Epithelial cell of esophagus (primary cell): ENCODE measurements around the gene RASA1.

ENCODE experiments used
- DNase-seq: peaks from one replicate; pipeline ENCODE4 v3.0.0; 2010; ENCODE audit warnings: low read depth
- H3K4me3 ChIP-seq: 2 replicates; pipeline ENCODE4 v1.5.1; 2011; ENCODE audit warnings: mild to moderate bottlenecking, low read length, control low read depth
- CTCF ChIP-seq: IDR thresholded peaks from 2 replicates; pipeline ENCODE4 v1.5.1; 2011; ENCODE audit warnings: low read depth, mild to moderate bottlenecking, low read length, control low read depth, inconsistent platforms; ENCODE audit not compliant: insufficient read depth; ENCODE audit errors: missing control alignments

Gene RASA1

GRCh38 chr5:87267574-87268125 lies at the start of gene RASA1:
TSS of gene RASA1 (plus strand) at chr5:87267883. CDS start at chr5:87268452, 569 bp downstream.
- TF ChIP-seq CTCF = no peak
- DNase-seq = peak; percentile 95
- H3K4me3 ChIP-seq = peak within 1 kb of the TSS; percentile 80

GRCh38 chr5:87229780-87230179 lies 37.9 kb upstream of the RASA1 start:
- peak; percentile 54 for DNase-seq
- TF ChIP-seq CTCF = no peak
- H3K4me3 ChIP-seq = no peak overlapping the region

GRCh38 chr5:87231037-87231808 lies 36.5 kb upstream of the RASA1 start:
- TF ChIP-seq CTCF = no peak
- no peak for DNase-seq

GRCh38 chr5:87233143-87233542 lies 34.5 kb upstream of the RASA1 start:
- no peak for DNase-seq
- no peak for TF ChIP-seq CTCF
- H3K4me3 ChIP-seq = no peak overlapping the region

More at GRCh38 chr5:87231037-87231808, 36.5 kb upstream of the RASA1 start:
- H3K4me3 ChIP-seq = no peak overlapping the region

GRCh38 chr5:87241555-87241954 lies 26.1 kb upstream of the RASA1 start:
- no peak overlapping the region for H3K4me3 ChIP-seq
- DNase-seq = no peak
- TF ChIP-seq CTCF = no peak

GRCh38 chr5:87242242-87242641 lies 25.4 kb upstream of the RASA1 start:
- DNase-seq = no peak
- no peak for TF ChIP-seq CTCF
- no peak overlapping the region for H3K4me3 ChIP-seq
